ENCODE data around the gene CMTM5.

CMTM5 gene

DNA sequence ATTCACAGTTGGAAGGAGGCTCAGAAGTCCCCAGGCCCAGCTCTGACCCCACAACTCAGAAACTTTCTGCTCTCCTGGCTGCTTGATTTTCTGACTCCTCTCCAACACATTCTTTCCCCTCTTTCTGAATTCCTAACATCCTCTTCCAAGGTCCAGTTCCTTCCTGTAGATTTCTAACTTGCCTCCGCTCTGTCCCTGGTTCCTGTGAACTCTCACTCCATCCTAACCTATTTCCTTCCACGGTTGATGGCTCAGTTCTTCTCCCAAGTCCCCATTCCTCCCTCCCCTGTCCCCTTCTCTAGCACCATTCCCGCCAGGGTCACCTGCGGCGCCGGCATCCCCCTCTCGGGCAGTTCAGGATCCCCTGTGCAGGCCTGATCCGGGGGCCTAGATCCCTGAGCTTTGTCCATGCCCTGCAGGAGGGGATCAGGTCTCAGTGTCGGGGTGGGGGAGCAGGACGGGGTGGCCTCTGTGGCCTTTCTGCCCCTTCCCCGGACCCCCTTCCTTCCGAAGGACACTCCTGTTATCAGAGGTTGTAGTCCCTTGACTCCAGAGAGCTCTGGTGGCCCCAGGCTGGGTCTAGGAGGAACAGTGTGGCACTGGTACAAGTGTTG lies 18.2 kb upstream of the CMTM5 start:
- DNase-seq, result no peak

DNA sequence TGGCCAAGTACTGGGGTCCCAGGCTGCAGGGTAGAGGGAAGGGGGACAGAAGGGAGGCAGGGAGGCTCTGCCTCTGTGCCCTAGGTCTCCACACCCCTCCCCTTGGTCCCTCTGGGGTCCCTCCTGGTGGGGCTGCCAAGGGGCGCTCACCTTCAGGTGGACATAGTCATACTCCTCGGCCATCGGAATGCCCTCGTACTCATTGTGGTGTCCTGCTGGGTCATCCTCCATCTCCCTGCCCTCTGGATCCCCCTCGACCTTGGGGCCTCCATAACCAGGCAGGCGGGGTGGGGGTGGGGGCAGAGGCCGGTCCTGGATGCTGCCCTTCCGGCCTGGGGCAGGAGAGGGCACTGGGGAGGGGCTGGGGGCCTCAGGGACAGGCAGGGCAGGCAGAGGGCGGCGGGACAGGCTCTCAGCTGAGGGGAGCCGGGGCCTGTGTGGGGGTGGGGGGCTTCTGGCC lies 17.6 kb upstream of the CMTM5 start:
- DNase-seq, result no peak

DNA sequence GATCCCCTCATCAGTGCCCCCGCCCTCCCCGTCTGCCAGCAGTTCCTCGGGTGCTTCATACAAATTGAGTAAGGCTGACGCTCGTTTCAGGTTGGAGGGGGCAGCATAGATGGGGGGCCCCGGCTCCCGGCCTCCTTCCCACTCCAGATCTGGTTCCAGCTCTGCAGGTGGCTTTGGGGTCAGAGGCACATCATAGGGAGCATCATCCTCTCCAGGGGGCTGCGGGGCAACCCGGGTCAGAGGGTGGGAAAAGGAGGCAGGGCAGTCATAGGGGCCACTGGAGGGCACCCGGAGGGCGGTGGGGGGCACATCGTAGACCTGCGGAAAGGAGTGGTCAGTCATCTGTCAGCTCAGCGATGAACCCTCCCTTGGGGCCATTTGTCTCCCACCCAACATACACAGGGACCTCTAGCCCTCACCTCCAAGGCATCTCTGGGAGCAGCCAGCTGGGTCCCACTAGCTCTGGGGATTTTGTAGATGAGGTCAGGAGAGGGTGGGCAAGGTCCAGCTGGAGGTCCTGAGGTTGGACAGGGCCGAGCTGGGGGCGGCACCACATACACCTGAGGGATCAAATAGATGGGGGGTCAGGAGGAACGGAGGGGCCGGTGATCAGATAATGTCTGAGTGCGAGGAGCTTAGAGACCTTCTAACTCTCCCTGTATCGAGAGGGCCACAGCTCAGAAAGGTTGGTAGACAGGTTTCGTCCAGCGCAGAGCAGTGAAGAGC lies 17.0 kb upstream of the CMTM5 start:
- no peak for DNase-seq

DNA sequence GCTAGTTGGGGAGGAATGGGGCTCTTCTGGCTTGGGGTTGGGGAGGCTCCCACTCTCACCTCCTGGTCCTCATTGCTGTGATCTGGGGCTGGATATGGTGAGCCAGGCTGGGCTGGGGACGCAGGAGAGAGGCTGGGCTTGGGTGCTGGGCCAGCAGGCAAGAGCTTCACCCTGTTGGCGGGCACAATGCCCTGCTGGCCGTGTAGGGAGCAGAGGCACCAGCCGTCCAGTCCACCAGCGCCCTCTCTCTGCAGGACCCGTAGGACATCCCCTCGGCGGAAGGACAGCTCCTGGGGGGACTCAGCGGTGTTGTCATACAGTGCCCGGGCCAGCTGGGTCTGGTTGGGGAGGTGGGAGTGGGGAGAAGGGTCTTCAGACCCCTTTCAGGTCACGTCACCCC lies 16.4 kb upstream of the CMTM5 start:
- no peak for DNase-seq

DNA sequence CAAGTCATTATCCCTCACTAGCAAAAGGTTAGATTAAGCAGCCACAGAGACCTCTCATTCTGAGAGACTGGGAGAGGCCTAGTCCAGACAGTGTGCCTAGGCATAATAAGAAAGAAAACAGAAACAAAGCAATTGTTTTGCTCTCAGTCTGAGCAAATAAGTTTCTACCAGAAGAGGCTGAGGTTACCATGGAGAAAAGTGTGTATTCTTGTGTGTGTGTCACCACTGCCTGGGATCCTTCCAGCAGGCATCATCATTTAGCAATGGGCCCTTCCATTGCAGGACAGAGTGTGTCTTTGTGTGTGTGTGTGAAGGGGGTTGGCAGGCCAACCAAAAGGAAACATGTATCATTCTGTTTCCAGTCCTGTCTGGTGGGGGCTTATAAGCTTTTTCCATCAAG lies 15.5 kb upstream of the CMTM5 start:
- DNase-seq, result no peak

GRCh38 chr14:23361763-23362162 lies 15.1 kb upstream of the CMTM5 start:
- no peak for DNase-seq

DNA sequence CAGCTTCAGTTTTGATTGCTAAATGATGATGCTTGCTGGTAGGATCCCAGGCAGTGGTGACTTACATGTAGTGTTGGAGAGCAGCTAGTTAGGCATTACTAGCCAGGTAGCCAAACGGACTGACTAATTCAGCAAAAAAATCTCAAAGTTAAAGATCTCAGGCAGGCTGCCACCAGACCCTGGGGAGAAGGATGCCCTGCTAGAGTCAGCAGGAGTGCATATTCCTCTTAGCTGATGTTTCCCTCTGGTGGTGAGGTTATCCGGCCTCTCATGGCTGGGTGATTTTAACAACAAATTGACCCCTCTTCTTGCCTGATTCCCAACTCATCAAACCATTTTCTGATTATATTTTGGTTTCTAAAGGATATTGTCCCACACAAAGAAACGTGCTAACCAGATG lies 14.6 kb upstream of the CMTM5 start:
- no peak for DNase-seq

- DNase-seq, result no peak
These were observed 12.4 kb upstream of the CMTM5 start for GRCh38 chr14:23364164-23365035.

GRCh38 chr14:23365036-23365731 lies 11.7 kb upstream of the CMTM5 start, which contains the start of gene EFS:
Gene EFS (minus strand): TSS chr14:23365172. CDS start chr14:23365025, 147 bp downstream.
- no peak for DNase-seq

- DNase-seq, result no peak
These were observed 11.0 kb upstream of the CMTM5 start for GRCh38 chr14:23365732-23366425.

GRCh38 chr14:23366426-23366921 lies 10.4 kb upstream of the CMTM5 start:
- no peak for DNase-seq

GRCh38 chr14:23370221-23370620 lies 6.6 kb upstream of the CMTM5 start:
- no peak for DNase-seq

GRCh38 chr14:23371865-23372264 lies 5.0 kb upstream of the CMTM5 start:
- no peak for DNase-seq

- no peak for DNase-seq
These were observed 4.3 kb upstream of the CMTM5 start, which contains the start of gene IL25 for GRCh38 chr14:23372509-23372908. Gene IL25 (plus strand): TSS chr14:23372809.

- no peak for DNase-seq
These were observed 3.8 kb upstream of the CMTM5 start for GRCh38 chr14:23373041-23373440.

DNA sequence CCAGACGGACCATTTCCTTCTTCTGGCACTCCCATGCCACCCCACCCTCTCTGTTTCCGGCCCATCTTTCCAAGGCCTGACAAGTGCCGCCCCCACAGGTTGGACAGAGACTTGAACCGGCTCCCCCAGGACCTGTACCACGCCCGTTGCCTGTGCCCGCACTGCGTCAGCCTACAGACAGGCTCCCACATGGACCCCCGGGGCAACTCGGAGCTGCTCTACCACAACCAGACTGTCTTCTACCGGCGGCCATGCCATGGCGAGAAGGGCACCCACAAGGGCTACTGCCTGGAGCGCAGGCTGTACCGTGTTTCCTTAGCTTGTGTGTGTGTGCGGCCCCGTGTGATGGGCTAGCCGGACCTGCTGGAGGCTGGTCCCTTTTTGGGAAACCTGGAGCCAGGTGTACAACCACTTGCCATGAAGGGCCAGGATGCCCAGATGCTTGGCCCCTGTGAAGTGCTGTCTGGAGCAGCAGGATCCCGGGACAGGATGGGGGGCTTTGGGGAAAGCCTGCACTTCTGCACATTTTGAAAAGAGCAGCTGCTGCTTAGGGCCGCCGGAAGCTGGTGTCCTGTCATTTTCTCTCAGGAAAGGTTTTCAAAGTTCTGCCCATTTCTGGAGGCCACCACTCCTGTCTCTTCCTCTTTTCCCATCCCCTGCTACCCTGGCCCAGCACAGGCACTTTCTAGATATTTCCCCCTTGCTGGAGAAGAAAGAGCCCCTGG lies 1.2 kb upstream of the CMTM5 start:
- DNase-seq, result no peak

- DNase-seq, result no peak
These were observed 328 bp downstream of the CMTM5 start for GRCh38 chr14:23377198-23377550.

DNA sequence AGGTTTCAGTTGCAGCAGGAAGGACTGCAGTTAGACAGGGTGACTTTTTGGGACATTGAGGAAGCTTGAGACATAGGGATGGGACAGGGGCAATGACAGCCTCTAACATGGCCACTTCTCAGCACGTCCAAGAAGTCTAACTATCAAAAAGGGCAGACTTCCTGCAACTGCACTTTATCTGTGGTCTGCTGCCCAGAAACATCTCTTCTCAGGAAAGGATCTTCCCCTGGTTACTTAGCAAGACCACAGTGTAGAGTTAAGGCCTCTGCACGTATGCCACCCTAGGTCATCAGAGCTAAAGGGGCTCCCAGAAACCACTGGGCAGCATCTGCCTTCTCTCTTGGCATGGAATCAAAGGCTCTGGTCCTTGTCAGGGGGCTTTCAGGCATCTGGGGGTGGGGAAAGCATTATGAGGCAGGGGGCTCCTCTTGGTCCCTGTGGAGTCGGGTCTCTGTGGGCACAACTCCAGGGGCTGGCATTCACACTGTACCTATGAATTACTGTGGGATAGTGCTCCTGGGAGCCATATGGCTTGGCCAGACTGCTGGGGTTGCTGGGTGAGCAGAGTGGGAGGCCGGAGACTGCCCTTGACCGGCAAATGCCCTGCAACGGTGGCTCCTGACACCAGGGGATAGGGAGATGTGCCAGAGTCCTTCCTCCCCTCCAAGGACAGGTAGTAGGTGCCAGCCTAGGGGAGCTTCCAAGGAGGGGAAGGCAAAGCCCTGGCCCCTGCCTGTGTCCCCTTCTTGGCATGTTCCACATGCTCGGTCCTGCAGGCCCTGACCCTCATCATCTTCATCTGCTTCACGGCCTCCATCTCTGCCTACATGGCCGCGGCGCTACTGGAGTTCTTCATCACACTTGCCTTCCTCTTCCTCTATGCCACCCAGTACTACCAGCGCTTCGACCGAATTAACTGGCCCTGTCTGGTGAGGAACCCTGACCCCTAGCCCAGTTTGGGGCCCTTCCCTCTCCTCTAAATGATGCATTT lies 1.0 kb downstream of the CMTM5 start:
- no peak for DNase-seq

- no peak for DNase-seq
These were observed 1.9 kb downstream of the CMTM5 start for GRCh38 chr14:23378612-23379220.
